Measurements from ENCODE around the gene CYBB.

The CYBB gene

DNA sequence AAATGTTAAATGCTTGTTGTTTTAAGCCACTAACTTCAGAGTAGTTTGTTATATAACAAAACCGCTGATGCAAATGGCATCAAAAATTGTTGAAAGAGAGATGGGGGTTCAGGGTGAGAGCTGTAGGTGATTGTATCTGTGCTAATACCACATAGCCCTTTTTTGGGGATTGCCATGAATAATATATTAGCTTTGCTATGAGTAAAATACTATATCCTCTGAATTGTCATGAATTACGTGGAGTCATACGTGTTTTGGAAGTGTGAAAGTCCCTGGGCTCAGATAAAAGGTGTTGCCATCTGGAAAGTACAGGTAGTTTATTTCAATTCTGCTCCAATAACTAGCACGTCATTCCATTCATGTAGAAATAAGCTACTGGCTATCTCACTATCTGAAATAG, 36.9 kb downstream of the CYBB start:
- no peak overlapping the region for H3K9ac ChIP-seq (ENCODE audit: low read depth, low read length)
- no peaks in the 10 kb centered on the region for H3K27me3 ChIP-seq (ENCODE audit: control insufficient read depth, insufficient read depth, low read length)
- no peaks in the 10 kb centered on the region for H3K36me3 ChIP-seq (ENCODE audit: control insufficient read depth, insufficient read depth, low read length)
- H3K4me3 ChIP-seq (ENCODE audit: low read depth, low read length) = no peak overlapping the region
- H3K4me1 ChIP-seq (ENCODE audit: control insufficient read depth, insufficient read depth, low read length) = no peaks in the 10 kb centered on the region
- H3K9me3 ChIP-seq (ENCODE audit: control insufficient read depth, insufficient read depth, low read length) = no peaks in the 10 kb centered on the region

DNA sequence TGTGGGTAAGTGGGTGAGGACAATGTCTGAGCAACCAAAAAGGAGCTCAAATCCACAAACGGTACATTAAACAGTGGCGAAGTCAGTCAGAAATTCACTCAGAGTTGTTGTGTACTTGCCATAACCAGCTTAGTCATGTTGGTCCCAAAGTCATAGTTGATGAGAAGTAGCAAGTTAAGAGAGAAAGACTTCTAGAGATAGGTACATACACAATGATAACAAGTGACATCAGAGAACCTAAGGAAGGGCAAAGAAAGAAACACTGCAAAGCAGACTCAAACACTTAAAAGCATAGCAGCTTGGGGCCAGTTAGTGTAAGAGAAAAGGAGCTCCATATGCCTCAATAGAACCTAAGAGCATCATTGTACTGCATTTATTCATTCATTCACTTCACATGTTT, 37.3 kb downstream of the CYBB start:
- H3K9ac ChIP-seq (ENCODE audit: low read depth, low read length) = no peak overlapping the region
- H3K27me3 ChIP-seq (ENCODE audit: control insufficient read depth, insufficient read depth, low read length) = no peaks in the 10 kb centered on the region
- H3K9me3 ChIP-seq (ENCODE audit: control insufficient read depth, insufficient read depth, low read length) = no peaks in the 10 kb centered on the region
- H3K4me3 ChIP-seq (ENCODE audit: low read depth, low read length) = no peak overlapping the region
- no peaks in the 10 kb centered on the region for H3K4me1 ChIP-seq (ENCODE audit: control insufficient read depth, insufficient read depth, low read length)
- no peaks in the 10 kb centered on the region for H3K36me3 ChIP-seq (ENCODE audit: control insufficient read depth, insufficient read depth, low read length)

DNA sequence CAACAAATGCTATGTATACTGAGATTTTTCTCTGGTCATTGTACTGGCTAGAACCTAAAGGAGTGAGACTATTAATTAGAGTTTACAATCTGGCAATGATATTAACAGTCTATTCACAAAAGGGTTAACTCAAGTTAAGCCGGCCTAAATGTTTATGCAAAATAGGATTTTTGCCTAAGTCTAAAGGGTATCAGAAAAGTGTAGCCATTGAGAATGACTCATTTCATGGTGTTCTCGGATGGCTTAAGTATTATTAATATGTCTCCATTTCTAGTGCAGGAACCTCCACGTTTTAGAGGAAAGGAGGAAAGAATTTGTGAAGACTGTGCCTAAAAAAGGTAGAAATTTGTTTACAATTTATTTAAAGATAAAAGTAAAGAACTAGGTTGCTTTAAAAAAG, 37.7 kb downstream of the CYBB start:
- H3K9ac ChIP-seq (ENCODE audit: low read depth, low read length) = no peak overlapping the region
- H3K9me3 ChIP-seq (ENCODE audit: control insufficient read depth, insufficient read depth, low read length) = no peaks in the 10 kb centered on the region

GRCh38 chrX:37818031-37818430, 38.2 kb downstream of the CYBB start:
- Histone ChIP-seq H3K4me1 (ENCODE audit: control insufficient read depth, insufficient read depth, low read length) (no peaks in the 10 kb centered on the region), H3K9me3 (ENCODE audit: control insufficient read depth, insufficient read depth, low read length) (no peaks in the 10 kb centered on the region), H3K27me3 (ENCODE audit: control insufficient read depth, insufficient read depth, low read length) (no peaks in the 10 kb centered on the region), H3K4me3 (ENCODE audit: low read depth, low read length) (no peak overlapping the region), H3K9ac (ENCODE audit: low read depth, low read length) (no peak overlapping the region), H3K36me3 (ENCODE audit: control insufficient read depth, insufficient read depth, low read length) (no peaks in the 10 kb centered on the region)

More for the DNA sequence above, 37.7 kb downstream of the CYBB start:
- no peaks in the 10 kb centered on the region for H3K4me1 ChIP-seq (ENCODE audit: control insufficient read depth, insufficient read depth, low read length)
- H3K36me3 ChIP-seq (ENCODE audit: control insufficient read depth, insufficient read depth, low read length) = no peaks in the 10 kb centered on the region
- H3K4me3 ChIP-seq (ENCODE audit: low read depth, low read length) = no peak overlapping the region
- H3K27me3 ChIP-seq (ENCODE audit: control insufficient read depth, insufficient read depth, low read length) = no peaks in the 10 kb centered on the region

DNA sequence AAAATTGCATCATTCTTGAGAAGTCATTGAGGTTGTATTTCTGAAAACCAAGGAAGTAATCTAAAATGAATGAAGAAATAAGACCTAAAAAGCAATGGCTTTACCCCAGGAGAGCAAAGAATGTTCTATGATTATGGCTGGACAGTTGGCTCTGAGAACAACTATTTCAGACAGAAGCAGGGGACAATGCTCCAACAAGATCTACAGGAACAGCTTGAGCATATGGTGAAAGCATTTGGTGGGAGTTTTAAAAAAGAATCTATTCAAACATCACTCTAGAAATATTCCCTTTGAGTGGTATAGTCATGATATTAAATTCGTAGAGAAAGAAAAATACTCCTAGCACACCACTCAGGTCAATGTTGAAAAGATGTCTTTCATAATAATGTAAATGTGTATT, 40.8 kb downstream of the CYBB start:
- no peaks in the 10 kb centered on the region for H3K27me3 ChIP-seq (ENCODE audit: control insufficient read depth, insufficient read depth, low read length)
- H3K4me1 ChIP-seq (ENCODE audit: control insufficient read depth, insufficient read depth, low read length) = no peaks in the 10 kb centered on the region
- no peaks in the 10 kb centered on the region for H3K9me3 ChIP-seq (ENCODE audit: control insufficient read depth, insufficient read depth, low read length)

GRCh38 chrX:37824491-37825214, 44.8 kb downstream of the CYBB start:
- no peaks in the 10 kb centered on the region for H3K27me3 ChIP-seq (ENCODE audit: control insufficient read depth, insufficient read depth, low read length)
- no peak overlapping the region for H3K4me3 ChIP-seq (ENCODE audit: low read depth, low read length)
- no peaks in the 10 kb centered on the region for H3K9me3 ChIP-seq (ENCODE audit: control insufficient read depth, insufficient read depth, low read length)
- no peaks in the 10 kb centered on the region for H3K4me1 ChIP-seq (ENCODE audit: control insufficient read depth, insufficient read depth, low read length)
- no peak overlapping the region for H3K9ac ChIP-seq (ENCODE audit: low read depth, low read length)
- no peaks in the 10 kb centered on the region for H3K36me3 ChIP-seq (ENCODE audit: control insufficient read depth, insufficient read depth, low read length)

More for the DNA sequence above, 40.8 kb downstream of the CYBB start:
- no peaks in the 10 kb centered on the region for H3K36me3 ChIP-seq (ENCODE audit: control insufficient read depth, insufficient read depth, low read length)
- no peak overlapping the region for H3K9ac ChIP-seq (ENCODE audit: low read depth, low read length)
- no peak overlapping the region for H3K4me3 ChIP-seq (ENCODE audit: low read depth, low read length)

GRCh38 chrX:37825215-37825842, 45.5 kb downstream of the CYBB start:
- H3K9ac ChIP-seq (ENCODE audit: low read depth, low read length) = no peak overlapping the region
- no peaks in the 10 kb centered on the region for H3K4me1 ChIP-seq (ENCODE audit: control insufficient read depth, insufficient read depth, low read length)
- no peak overlapping the region for H3K4me3 ChIP-seq (ENCODE audit: low read depth, low read length)
- no peaks in the 10 kb centered on the region for H3K27me3 ChIP-seq (ENCODE audit: control insufficient read depth, insufficient read depth, low read length)
- no peaks in the 10 kb centered on the region for H3K36me3 ChIP-seq (ENCODE audit: control insufficient read depth, insufficient read depth, low read length)
- H3K9me3 ChIP-seq (ENCODE audit: control insufficient read depth, insufficient read depth, low read length) = no peaks in the 10 kb centered on the region

DNA sequence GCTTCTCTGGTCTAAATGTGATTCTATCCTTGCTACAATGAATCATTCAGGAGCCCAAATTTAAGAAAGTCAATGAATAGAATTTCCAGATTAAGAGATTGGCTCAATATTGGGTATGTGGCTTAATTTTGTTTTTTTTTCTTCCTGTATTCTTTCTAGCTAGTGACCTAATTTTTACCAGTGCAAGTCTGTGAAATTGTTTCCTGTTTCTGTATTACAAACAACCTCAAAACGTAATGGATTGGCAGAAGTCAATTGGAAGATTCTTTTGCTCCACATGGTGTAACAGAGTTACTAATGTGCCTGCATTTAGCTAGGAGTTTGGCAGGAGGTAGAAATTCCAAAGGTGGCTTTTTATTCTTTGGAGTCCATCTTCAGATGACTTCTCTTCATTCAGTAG, 49.9 kb downstream of the CYBB start:
- Histone ChIP-seq H3K9me3 (ENCODE audit: control insufficient read depth, insufficient read depth, low read length) (no peaks in the 10 kb centered on the region), H3K4me3 (ENCODE audit: low read depth, low read length) (no peak overlapping the region), H3K27me3 (ENCODE audit: control insufficient read depth, insufficient read depth, low read length) (no peaks in the 10 kb centered on the region), H3K9ac (ENCODE audit: low read depth, low read length) (no peak overlapping the region), H3K36me3 (ENCODE audit: control insufficient read depth, insufficient read depth, low read length) (no peaks in the 10 kb centered on the region), H3K4me1 (ENCODE audit: control insufficient read depth, insufficient read depth, low read length) (no peaks in the 10 kb centered on the region)

- no peaks in the 10 kb centered on the region for H3K4me1 ChIP-seq (ENCODE audit: control insufficient read depth, insufficient read depth, low read length)
- no peaks in the 10 kb centered on the region for H3K9me3 ChIP-seq (ENCODE audit: control insufficient read depth, insufficient read depth, low read length)
- H3K27me3 ChIP-seq (ENCODE audit: control insufficient read depth, insufficient read depth, low read length) = no peaks in the 10 kb centered on the region
- no peaks in the 10 kb centered on the region for H3K36me3 ChIP-seq (ENCODE audit: control insufficient read depth, insufficient read depth, low read length)
- H3K9ac ChIP-seq (ENCODE audit: low read depth, low read length) = no peak overlapping the region
- no peak overlapping the region for H3K4me3 ChIP-seq (ENCODE audit: low read depth, low read length)
Measured at GRCh38 chrX:37830371-37830770, 50.5 kb downstream of the CYBB start.

DNA sequence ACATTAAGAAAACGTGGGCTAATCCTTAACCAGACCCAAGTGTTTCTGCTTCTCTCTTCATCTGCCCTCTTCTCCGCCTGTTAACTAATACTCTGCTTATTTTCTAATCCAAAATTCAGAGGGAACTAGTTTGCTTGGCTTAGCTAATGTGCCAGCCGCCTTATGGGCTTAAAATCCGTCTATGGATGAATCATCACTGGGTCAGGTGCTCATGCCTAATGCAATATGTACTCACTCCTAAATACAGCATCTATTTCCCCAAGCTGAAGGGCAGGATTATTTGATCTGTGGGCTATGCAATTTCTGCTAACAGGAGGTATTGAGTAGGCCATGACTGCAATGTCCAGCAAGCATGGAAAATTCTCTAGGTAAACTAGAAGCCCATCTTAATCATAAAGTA, 55.1 kb downstream of the CYBB start:
- H3K4me1 ChIP-seq (ENCODE audit: control insufficient read depth, insufficient read depth, low read length) = no peaks in the 10 kb centered on the region
- no peaks in the 10 kb centered on the region for H3K27me3 ChIP-seq (ENCODE audit: control insufficient read depth, insufficient read depth, low read length)

DNA sequence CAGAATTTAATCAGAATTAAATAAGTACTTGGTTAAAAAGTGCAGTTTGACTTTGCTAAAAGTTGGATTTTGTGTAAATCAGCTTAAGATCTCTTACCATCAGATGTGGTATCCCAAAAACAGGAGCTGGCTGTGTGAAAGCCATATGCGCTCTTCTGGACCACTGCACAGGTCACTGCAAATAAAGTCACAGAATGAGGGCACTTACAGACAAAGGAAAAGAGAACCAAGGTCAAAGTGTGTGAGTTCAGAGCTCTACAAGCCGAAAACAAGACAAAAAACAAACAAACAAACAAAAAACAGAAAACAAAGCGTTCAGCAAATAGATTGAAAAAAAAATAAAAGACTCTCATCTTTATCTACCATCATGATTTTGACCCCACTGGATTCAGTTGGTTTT, 61.1 kb downstream of the CYBB start:
- Histone ChIP-seq H3K36me3 (ENCODE audit: control insufficient read depth, insufficient read depth, low read length) (no peaks in the 10 kb centered on the region), H3K9me3 (ENCODE audit: control insufficient read depth, insufficient read depth, low read length) (no peaks in the 10 kb centered on the region), H3K9ac (ENCODE audit: low read depth, low read length) (no peak overlapping the region), H3K4me3 (ENCODE audit: low read depth, low read length) (no peak overlapping the region), H3K27me3 (ENCODE audit: control insufficient read depth, insufficient read depth, low read length) (no peaks in the 10 kb centered on the region), H3K4me1 (ENCODE audit: control insufficient read depth, insufficient read depth, low read length) (no peaks in the 10 kb centered on the region)

More for the DNA sequence above, 55.1 kb downstream of the CYBB start:
- H3K36me3 ChIP-seq (ENCODE audit: control insufficient read depth, insufficient read depth, low read length) = no peaks in the 10 kb centered on the region
- H3K9me3 ChIP-seq (ENCODE audit: control insufficient read depth, insufficient read depth, low read length) = no peaks in the 10 kb centered on the region
- no peak overlapping the region for H3K9ac ChIP-seq (ENCODE audit: low read depth, low read length)
- H3K4me3 ChIP-seq (ENCODE audit: low read depth, low read length) = no peak overlapping the region

- H3K9me3 ChIP-seq (ENCODE audit: control insufficient read depth, insufficient read depth, low read length) = no peaks in the 10 kb centered on the region
- H3K9ac ChIP-seq (ENCODE audit: low read depth, low read length) = no peak overlapping the region
- H3K4me1 ChIP-seq (ENCODE audit: control insufficient read depth, insufficient read depth, low read length) = peaks cover 2% of the 10 kb centered on the region
- no peak overlapping the region for H3K4me3 ChIP-seq (ENCODE audit: low read depth, low read length)
- H3K36me3 ChIP-seq (ENCODE audit: control insufficient read depth, insufficient read depth, low read length) = no peaks in the 10 kb centered on the region
- no peaks in the 10 kb centered on the region for H3K27me3 ChIP-seq (ENCODE audit: control insufficient read depth, insufficient read depth, low read length)
Measured at GRCh38 chrX:37844622-37845021, 64.8 kb downstream of the CYBB start.
